IMR-90 (cell line): ENCODE results near the gene PRICKLE2. TPM values are rescaled to one million over a fixed set of nuclear protein-coding genes. Genes with fewer than 3 reads are reported as not detected.

Experiments used
- ATAC-seq: fragments of 200-7000 bp; cut with Tn5 transposase; 2 replicates; pipeline ENCODE4 v1.9.1; 2020; ENCODE audit warnings: low read depth, mild to moderate bottlenecking, moderate library complexity
- BruUV-seq: library from RNA; stranded (reverse); fragments of 400-500 nt; replicated peaks from 2 replicates; lab custom pipeline; 2021; lab: Mats Ljungman, UMichigan
- CTCF ChIA-PET: fragments of 300-600 bp; formaldehyde crosslinking; extraction: SDS; loops from one replicate; lab custom pipeline; 2021; ENCODE audit warnings: antibody characterized with exemption; lab: Yijun Ruan, JAX
- POLR2A ChIA-PET: fragments of 300-600 bp; sonication (Branson Sonifier 250); formaldehyde crosslinking; loops from one replicate; lab custom pipeline; 2022; ENCODE audit warnings: antibody characterized with exemption; ENCODE audit not compliant: unreplicated experiment; lab: Charles Lee
- DNase-seq: peaks from one replicate; pipeline ENCODE4 v3.0.0; 2013
- H2AFZ ChIP-seq: replicated peaks from 2 replicates; pipeline ENCODE3; 2013; ENCODE audit warnings: low read length, mild to moderate bottlenecking; ENCODE audit not compliant: poor library complexity
- H2AK5ac ChIP-seq: 2 replicates; pipeline ENCODE4 v1.6.1; 2013; ENCODE audit warnings: low read depth, low read length, inconsistent platforms
- H2AK9ac ChIP-seq: replicated peaks from 2 replicates; pipeline ENCODE3; 2013; ENCODE audit warnings: mild to moderate bottlenecking, low read depth, low read length, moderate library complexity; ENCODE audit not compliant: poor library complexity
- H2BK120ac ChIP-seq: 2 replicates; pipeline ENCODE4 v1.6.1; 2013; ENCODE audit warnings: low read depth, low read length, inconsistent platforms
- H2BK15ac ChIP-seq: 3 replicates; pipeline ENCODE4 v1.6.1; 2013; ENCODE audit warnings: low read depth, low read length, inconsistent platforms
- H2BK20ac ChIP-seq: 2 replicates; pipeline ENCODE4 v1.6.1; 2013; ENCODE audit warnings: low read depth, mild to moderate bottlenecking, inconsistent platforms, low read length, moderate library complexity
- H2BK5ac ChIP-seq: 2 replicates; pipeline ENCODE4 v1.6.1; 2013; ENCODE audit warnings: mild to moderate bottlenecking, low read depth, low read length, inconsistent platforms; ENCODE audit not compliant: poor library complexity, severe bottlenecking
- H3K14ac ChIP-seq: replicated peaks from 2 replicates; pipeline ENCODE4 v1.6.1; 2013; ENCODE audit warnings: low read depth, low read length, inconsistent platforms
- H3K18ac ChIP-seq: 2 replicates; pipeline ENCODE4 v1.6.1; 2013; ENCODE audit warnings: low read depth, low read length, control low read depth
- H3K23ac ChIP-seq: 2 replicates; pipeline ENCODE4 v1.6.1; 2013; ENCODE audit warnings: low read depth, low read length, inconsistent platforms
- H3K27ac ChIP-seq: 2 replicates; pipeline ENCODE4 v1.5.1; 2013; ENCODE audit warnings: mild to moderate bottlenecking, control low read depth, low read length; ENCODE audit not compliant: insufficient read depth
- H3K27me3 ChIP-seq: 2 replicates; pipeline ENCODE4 v1.6.1; 2013; ENCODE audit warnings: low read length; ENCODE audit not compliant: control insufficient read depth, insufficient read depth
- H3K36me3 ChIP-seq: 2 replicates; pipeline ENCODE4 v1.6.1; 2013; ENCODE audit warnings: low read length, mixed read lengths; ENCODE audit not compliant: control insufficient read depth, insufficient read depth
- H3K4ac ChIP-seq: 2 replicates; pipeline ENCODE4 v1.6.1; 2013; ENCODE audit warnings: low read depth, low read length, inconsistent platforms
- H3K4me1 ChIP-seq: 2 replicates; pipeline ENCODE4 v1.6.1; 2013; ENCODE audit warnings: low read length, mixed read lengths; ENCODE audit not compliant: control insufficient read depth, insufficient read depth
- H3K4me2 ChIP-seq: 2 replicates; pipeline ENCODE4 v1.6.1; 2013; ENCODE audit warnings: low read depth, mild to moderate bottlenecking, control low read depth, low read length, moderate library complexity
- H3K4me3 ChIP-seq: 2 replicates; pipeline ENCODE4 v1.5.1; 2013; ENCODE audit warnings: low read depth, mild to moderate bottlenecking, control low read depth, low read length, moderate library complexity; ENCODE audit not compliant: insufficient read depth
- H3K56ac ChIP-seq: 2 replicates; pipeline ENCODE4 v1.6.1; 2013; ENCODE audit warnings: low read length, inconsistent platforms; ENCODE audit not compliant: insufficient read depth; ENCODE audit errors: extremely low read depth
- H3K79me1 ChIP-seq, 2 experiments: 2 replicates each; pipeline ENCODE4 v1.6.1; 2013; ENCODE audit warnings: low read length in 2 of 2, inconsistent platforms in 1 of 2, low read depth in 1 of 2
- H3K9ac ChIP-seq: 2 replicates; pipeline ENCODE4 v1.6.1; 2013; ENCODE audit warnings: low read depth, low read length, control low read depth
- H3K9me1 ChIP-seq: 2 replicates; pipeline ENCODE4 v1.6.1; 2013; ENCODE audit warnings: low read length, inconsistent platforms; ENCODE audit not compliant: insufficient read depth
- H3K9me3 ChIP-seq: 2 replicates; pipeline ENCODE4 v1.6.1; 2013; ENCODE audit warnings: low read length; ENCODE audit not compliant: control insufficient read depth, insufficient read depth
- H4K20me1 ChIP-seq: 2 replicates; pipeline ENCODE4 v1.6.1; 2013; ENCODE audit warnings: low read length, inconsistent platforms; ENCODE audit not compliant: insufficient read depth
- H4K5ac ChIP-seq: 2 replicates; pipeline ENCODE4 v1.6.1; 2013; ENCODE audit warnings: mild to moderate bottlenecking, low read depth, low read length, control low read depth
- H4K8ac ChIP-seq, 2 experiments: 2 replicates each; pipeline ENCODE4 v1.6.1; 2013; ENCODE audit warnings: low read depth in 2 of 2, low read length in 2 of 2, control low read depth in 1 of 2, inconsistent platforms in 1 of 2
- H4K91ac ChIP-seq: 2 replicates; pipeline ENCODE4 v1.6.1; 2013; ENCODE audit warnings: low read depth, low read length, inconsistent platforms; ENCODE audit not compliant: insufficient read depth
- BHLHE40 ChIP-seq: fragments of 150-350 bp; IDR thresholded peaks from 2 replicates; pipeline ENCODE4 v1.6.1; 2016; ENCODE audit warnings: mild to moderate bottlenecking, low read depth, low read length
- CEBPB ChIP-seq: IDR thresholded peaks from 2 replicates; pipeline ENCODE4 v1.6.1; 2012; ENCODE audit warnings: low read depth, low read length, improper control_type of control experiment
- CHD1 ChIP-seq: IDR thresholded peaks from 2 replicates; pipeline ENCODE4 v1.6.1; 2012; ENCODE audit warnings: low read depth, low read length, improper control_type of control experiment
- FOS ChIP-seq: fragments of 150-350 bp; IDR thresholded peaks from 2 replicates; pipeline ENCODE4 v1.6.1; 2016; ENCODE audit warnings: low read depth, low read length
- MAFK ChIP-seq: IDR thresholded peaks from 2 replicates; pipeline ENCODE4 v1.6.1; 2012; ENCODE audit warnings: low read depth, low read length, improper control_type of control experiment
- MAZ ChIP-seq: IDR thresholded peaks from 2 replicates; pipeline ENCODE4 v1.6.1; 2012; ENCODE audit warnings: low read depth, mild to moderate bottlenecking, low read length, improper control_type of control experiment, moderate library complexity, borderline replicate concordance
- MXI1 ChIP-seq: IDR thresholded peaks from 2 replicates; pipeline ENCODE4 v1.6.1; 2012; ENCODE audit warnings: low read depth, mild to moderate bottlenecking, low read length, moderate library complexity, borderline replicate concordance
- NFE2L2 ChIP-seq: fragments of 150-350 bp; IDR thresholded peaks from 2 replicates; pipeline ENCODE4 v1.6.1; 2016; ENCODE audit warnings: low read depth, mild to moderate bottlenecking, low read length
- POLR2A ChIP-seq: IDR thresholded peaks from 2 replicates; pipeline ENCODE4 v1.6.1; 2012; ENCODE audit warnings: mild to moderate bottlenecking, low read depth, low read length
- RAD21 ChIP-seq: IDR thresholded peaks from 2 replicates; pipeline ENCODE4 v1.6.1; 2012; ENCODE audit warnings: low read length, improper control_type of control experiment
- RCOR1 ChIP-seq: IDR thresholded peaks from 2 replicates; pipeline ENCODE4 v1.6.1; 2012; ENCODE audit warnings: mild to moderate bottlenecking, low read length, improper control_type of control experiment; ENCODE audit not compliant: insufficient replicate concordance
- RFX5 ChIP-seq: IDR thresholded peaks from 2 replicates; pipeline ENCODE4 v1.8.0; 2012; ENCODE audit warnings: low read depth, mild to moderate bottlenecking, low read length, moderate library complexity
- SMC3 ChIP-seq: fragments of 150-350 bp; IDR thresholded peaks from 2 replicates; pipeline ENCODE4 v1.6.1; 2016; ENCODE audit warnings: low read depth, mild to moderate bottlenecking, antibody characterized with exemption, low read length, moderate library complexity
- WGBS, 2 experiments: methylation state at CpG; one replicate each; pipeline versions ENCODE4 v1.1.5 to v1.1.7; 2013; ENCODE audit warnings: missing lambda C conversion rate in 2 of 2; ENCODE audit not compliant: insufficient read length in 1 of 2; ENCODE audit errors: extremely low coverage in 2 of 2; 5-methylcytosine and 5-hydroxymethylcytosine counted together
- dilution Hi-C: fragments of 300-500 bp; cut with HindIII; formaldehyde crosslinking; loops from one replicate; pipeline ENCODE4 v1.14.3; 2018; ENCODE audit warnings: low sequenced_read_pairs; ENCODE audit not compliant: unreplicated experiment
- in situ Hi-C: fragments of 300-500 bp; cut with MboI; formaldehyde crosslinking; loops from 3 replicates; pipeline ENCODE4 v1.14.3; 2019; ENCODE audit warnings: low sequenced_read_pairs, inconsistent platforms, mixed read lengths
- intact Hi-C: fragments of 100-400 bp; cut with micrococcal nuclease; formaldehyde crosslinking; loops from 2 replicates; pipeline ENCODE4 v1.10.0; 2022
- polyA plus RNA-seq, 3 experiments: library from polyadenylated mRNA; depleted of rRNA; stranded (reverse); fragments of >200 nt; gene quantifications; 2 replicates each; pipeline ENCODE4 v1.2.3, GENCODE V29; 2012; ENCODE audit warnings: low replicate concordance in 1 of 3
- total RNA-seq: library from RNA; depleted of rRNA; stranded (reverse); fragments of >200 nt; gene quantifications from 2 replicates; pipeline ENCODE4 v1.2.3, GENCODE V29; 2012
- TF ChIP-seq, protein P1 (sequence below): conservative IDR thresholded peaks from 2 replicates; pipeline ENCODE4 v1.5.1; 2012; ENCODE audit warnings: mild to moderate bottlenecking, low read depth, low read length, improper control_type of control experiment
- TF ChIP-seq, protein P2 (sequence below): fragments of 150-350 bp; IDR thresholded peaks from 2 replicates; pipeline ENCODE4 v1.6.1; 2016; ENCODE audit warnings: low read depth, mild to moderate bottlenecking, low read length, moderate library complexity, borderline replicate concordance

The PRICKLE2 gene
- total and polyA plus RNA-seq, 2 of the 4 experiments (the other 2 are of a cell fraction): 4.1 to 14.2 TPM

DNA sequence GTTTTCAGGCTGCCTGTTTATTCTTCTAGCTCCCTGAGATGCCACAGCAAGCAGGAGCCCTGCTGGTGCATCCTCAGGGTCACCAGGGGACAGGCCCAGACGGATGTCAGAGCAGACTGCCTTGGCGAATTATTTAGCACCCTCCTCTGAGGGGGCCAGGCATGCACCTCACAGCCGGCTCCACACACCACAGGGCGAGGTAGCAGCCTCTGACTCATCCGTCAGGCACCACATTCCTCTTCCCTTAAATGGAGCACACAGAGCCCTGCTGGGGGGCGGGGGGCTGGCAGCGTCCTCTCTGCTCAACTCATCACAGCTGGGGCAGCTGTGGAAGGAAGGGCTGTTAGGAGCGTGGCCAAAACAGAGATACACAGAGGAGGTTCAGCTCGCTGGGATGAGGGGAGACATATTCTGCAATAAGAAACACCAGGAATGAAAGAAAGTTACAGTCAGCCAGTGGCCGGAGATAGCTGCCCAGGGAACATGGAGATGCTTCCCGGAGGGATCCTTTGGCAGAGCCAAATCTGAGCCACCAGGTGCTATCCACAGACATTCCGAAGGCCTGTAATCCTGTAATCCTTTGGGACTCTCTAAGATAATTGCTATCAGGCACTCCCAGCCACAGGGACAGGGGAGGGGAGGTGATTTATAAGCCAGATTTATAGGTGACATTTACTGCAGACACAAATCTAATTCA lies 13.9 kb upstream of the PRICKLE2 start:
- BruUV-seq: no TSS peak
- dilution Hi-C loops (no loop called here), in situ Hi-C loops (no loop called here), intact Hi-C loops (loop anchor here (5.0 kb wide), 1 partner anchor 223 kb away; no protein-coding TSS in a partner anchor)
- peak overlapping the region; percentile 87 for H3K14ac ChIP-seq
- peak overlapping the region; percentile 71; the same call in 2 of the 3 replicates for H2BK15ac ChIP-seq
- H3K9me1 ChIP-seq: peaks cover 19% of the 10 kb centered on the region
- peak overlapping the region; percentile 70 for H2AK9ac ChIP-seq
- peak overlapping the region; percentile 94; the same call in 1 of the 2 replicates for H3K23ac ChIP-seq
- peaks cover 7% of the 10 kb centered on the region; the same call in 1 of the 2 replicates for H3K9me3 ChIP-seq
- peak overlapping the region; percentile 96 for H2BK120ac ChIP-seq
- no peak overlapping the region for H3K4me3 ChIP-seq
- DNase-seq (peak; percentile 97), ATAC-seq (peak; percentile 98)
- no peaks in the 10 kb centered on the region; the same call in 1 of the 2 replicates for H4K20me1 ChIP-seq
- peak overlapping the region; percentile 69 for H3K9ac ChIP-seq
- H3K27me3 ChIP-seq: no peaks in the 10 kb centered on the region
- H3K18ac ChIP-seq: peak overlapping the region; percentile 94
- peak overlapping the region; percentile 29 for H4K5ac ChIP-seq
- peak overlapping the region; percentile 70 for H3K4me2 ChIP-seq
- H3K4me1 ChIP-seq: peaks cover 13% of the 10 kb centered on the region
- peak overlapping the region; percentile 81 for H3K27ac ChIP-seq
- peak overlapping the region; percentile 92 for H3K4ac ChIP-seq
- peak overlapping the region; percentile 82 for H2BK5ac ChIP-seq
- H3K56ac ChIP-seq: peak overlapping the region; percentile 77
- peak overlapping the region; percentile 73 for H2AK5ac ChIP-seq
- H2AFZ ChIP-seq: peak overlapping the region; percentile 76
- H3K36me3 ChIP-seq: peaks cover 15% of the 10 kb centered on the region
- WGBS, 2 experiments: 0% methylated on average over 2 of the region's 12 CpGs; no CpG with 5 or more reads in 1 of the 2 experiments
- H3K79me1 ChIP-seq: peaks cover 57 to 73% of the 10 kb centered on the region in 2 experiments
- CTCF ChIA-PET: interaction anchor here (0.7 to 1.0 kb wide), 2 partner anchors 14 to 214 kb away, joined by 3 to 4 read pairs; partner anchors contain the start of gene PRICKLE2
- peak overlapping the region; percentile 89 for H4K91ac ChIP-seq
- POLR2A ChIA-PET: no interaction called here
- H4K8ac ChIP-seq: peak overlapping the region; percentile 58 to 89
- peak overlapping the region; percentile 95 for H2BK20ac ChIP-seq
- TF ChIP-seq, protein P1, sequence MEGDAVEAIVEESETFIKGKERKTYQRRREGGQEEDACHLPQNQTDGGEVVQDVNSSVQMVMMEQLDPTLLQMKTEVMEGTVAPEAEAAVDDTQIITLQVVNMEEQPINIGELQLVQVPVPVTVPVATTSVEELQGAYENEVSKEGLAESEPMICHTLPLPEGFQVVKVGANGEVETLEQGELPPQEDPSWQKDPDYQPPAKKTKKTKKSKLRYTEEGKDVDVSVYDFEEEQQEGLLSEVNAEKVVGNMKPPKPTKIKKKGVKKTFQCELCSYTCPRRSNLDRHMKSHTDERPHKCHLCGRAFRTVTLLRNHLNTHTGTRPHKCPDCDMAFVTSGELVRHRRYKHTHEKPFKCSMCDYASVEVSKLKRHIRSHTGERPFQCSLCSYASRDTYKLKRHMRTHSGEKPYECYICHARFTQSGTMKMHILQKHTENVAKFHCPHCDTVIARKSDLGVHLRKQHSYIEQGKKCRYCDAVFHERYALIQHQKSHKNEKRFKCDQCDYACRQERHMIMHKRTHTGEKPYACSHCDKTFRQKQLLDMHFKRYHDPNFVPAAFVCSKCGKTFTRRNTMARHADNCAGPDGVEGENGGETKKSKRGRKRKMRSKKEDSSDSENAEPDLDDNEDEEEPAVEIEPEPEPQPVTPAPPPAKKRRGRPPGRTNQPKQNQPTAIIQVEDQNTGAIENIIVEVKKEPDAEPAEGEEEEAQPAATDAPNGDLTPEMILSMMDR: peak; percentile 5; the same call in 1 of the 2 replicates
- no peak for TF ChIP-seq RFX5
- TF ChIP-seq MXI1: peak; percentile 58
- TF ChIP-seq MAZ: peak; percentile 82
- TF ChIP-seq BHLHE40: peak; percentile 75
- no peak; the same call in 1 of the 2 replicates for TF ChIP-seq CEBPB
- TF ChIP-seq RAD21: peak; percentile 36; the same call in 1 of the 2 replicates
- TF ChIP-seq CHD1: no peak
- peak; percentile 88 for TF ChIP-seq FOS
- TF ChIP-seq RCOR1: peak; percentile 38
- TF ChIP-seq, protein P2, sequence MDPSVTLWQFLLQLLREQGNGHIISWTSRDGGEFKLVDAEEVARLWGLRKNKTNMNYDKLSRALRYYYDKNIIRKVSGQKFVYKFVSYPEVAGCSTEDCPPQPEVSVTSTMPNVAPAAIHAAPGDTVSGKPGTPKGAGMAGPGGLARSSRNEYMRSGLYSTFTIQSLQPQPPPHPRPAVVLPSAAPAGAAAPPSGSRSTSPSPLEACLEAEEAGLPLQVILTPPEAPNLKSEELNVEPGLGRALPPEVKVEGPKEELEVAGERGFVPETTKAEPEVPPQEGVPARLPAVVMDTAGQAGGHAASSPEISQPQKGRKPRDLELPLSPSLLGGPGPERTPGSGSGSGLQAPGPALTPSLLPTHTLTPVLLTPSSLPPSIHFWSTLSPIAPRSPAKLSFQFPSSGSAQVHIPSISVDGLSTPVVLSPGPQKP: no peak
- TF ChIP-seq POLR2A: peak; percentile 66
- no peak for TF ChIP-seq MAFK
- no peak for TF ChIP-seq NFE2L2
- peak; percentile 18; the same call in 1 of the 2 replicates for TF ChIP-seq SMC3
